HG03571 (cell line): ENCODE results near the gene PPM1G.
A peak's percentile ranks its signal among the peaks of the same experiment; 100 is the strongest.

Experiments
- ATAC-seq: cut with Tn5 transposase; IDR thresholded peaks from one replicate; pipeline ENCODE4 v1.9.1; 2021; ENCODE audit not compliant: unreplicated experiment

Gene PPM1G

GRCh38 chr2:27416151-27416550, 6.8 kb upstream of the PPM1G start:
- no peak for ATAC-seq

GRCh38 chr2:27412419-27413152, 3.2 kb upstream of the PPM1G start:
- no peak for ATAC-seq

GRCh38 chr2:27408601-27409320, 630 bp downstream of the PPM1G start:
- ATAC-seq, result peak; percentile 27

- ATAC-seq, result no peak
These were observed 1.4 kb downstream of the PPM1G start for GRCh38 chr2:27407798-27408491.

- ATAC-seq, result no peak
These were observed 8.8 kb downstream of the PPM1G start for GRCh38 chr2:27400348-27401135.

- ATAC-seq, result no peak
These were observed 10.4 kb downstream of the PPM1G start for GRCh38 chr2:27398962-27399361.

GRCh38 chr2:27393225-27393624, 16.2 kb downstream of the PPM1G start:
- ATAC-seq, result no peak

GRCh38 chr2:27390822-27391679, 18.3 kb downstream of the PPM1G start:
- no peak for ATAC-seq

- no peak for ATAC-seq
These were observed 27.7 kb downstream of the PPM1G start for GRCh38 chr2:27381577-27382181.

- ATAC-seq, result peak; percentile 66
These were observed 28.5 kb downstream of the PPM1G start, which contains the start of gene ZNF513 for GRCh38 chr2:27380626-27381545. TSS of gene ZNF513 (minus strand) at chr2:27380734. CDS start at chr2:27380526, 208 bp downstream.

- peak; percentile 34 for ATAC-seq
These were observed 29.4 kb downstream of the PPM1G start for GRCh38 chr2:27379836-27380625.

GRCh38 chr2:27379383-27379835, 30.0 kb downstream of the PPM1G start:
- no peak for ATAC-seq

- ATAC-seq, result no peak
These were observed 30.5 kb downstream of the PPM1G start for GRCh38 chr2:27378809-27379290.

- ATAC-seq, result no peak
These were observed 31.1 kb downstream of the PPM1G start for GRCh38 chr2:27378096-27378808.

- no peak for ATAC-seq
These were observed 31.7 kb downstream of the PPM1G start for GRCh38 chr2:27377618-27378095.

- no peak for ATAC-seq
These were observed 32.3 kb downstream of the PPM1G start for GRCh38 chr2:27376866-27377617.
